HG03135 (cell line): ENCODE measurements around the gene REPIN1.

ENCODE experiments used
- ATAC-seq: cut with Tn5 transposase; IDR thresholded peaks from one replicate; pipeline ENCODE4 v1.9.1; 2021; ENCODE audit warnings: mild to moderate bottlenecking, moderate library complexity; ENCODE audit not compliant: unreplicated experiment

The REPIN1 gene

GRCh38 chr7:150388709-150389531, 20.3 kb downstream of the REPIN1 start:
- no peak for ATAC-seq

- ATAC-seq = no peak
These were observed 20.9 kb downstream of the REPIN1 start for GRCh38 chr7:150389532-150389816.

- ATAC-seq = no peak
These were observed 21.6 kb downstream of the REPIN1 start for GRCh38 chr7:150390205-150390604.

GRCh38 chr7:150393325-150393724, 24.7 kb downstream of the REPIN1 start:
- ATAC-seq = no peak

DNA sequence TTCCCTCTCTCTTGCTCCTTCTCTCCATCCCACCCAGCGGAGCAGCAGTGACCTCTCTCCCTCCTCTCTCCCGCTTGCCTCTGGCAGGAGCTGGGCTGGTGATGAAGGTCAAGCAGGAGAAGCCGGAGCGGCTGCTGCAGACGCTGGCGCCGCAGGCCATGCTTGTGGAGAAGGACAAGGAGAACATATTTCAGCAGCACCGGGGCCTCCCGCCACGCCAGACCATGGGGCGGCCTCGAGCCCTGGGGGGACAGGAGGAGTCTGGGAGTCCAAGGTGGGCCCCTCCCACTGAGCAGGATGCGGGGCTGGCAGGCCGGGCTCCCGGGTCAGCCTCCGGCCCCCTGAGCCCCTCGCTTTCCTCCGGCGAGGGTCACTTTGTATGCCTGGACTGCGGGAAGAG, 27.8 kb downstream of the REPIN1 start:
- no peak for ATAC-seq

- no peak for ATAC-seq
These were observed 28.2 kb downstream of the REPIN1 start for GRCh38 chr7:150396851-150397260.

- no peak for ATAC-seq
These were observed 28.9 kb downstream of the REPIN1 start for GRCh38 chr7:150397346-150398107.

- no peak for ATAC-seq
These were observed 29.7 kb downstream of the REPIN1 start for GRCh38 chr7:150398108-150398964.

DNA sequence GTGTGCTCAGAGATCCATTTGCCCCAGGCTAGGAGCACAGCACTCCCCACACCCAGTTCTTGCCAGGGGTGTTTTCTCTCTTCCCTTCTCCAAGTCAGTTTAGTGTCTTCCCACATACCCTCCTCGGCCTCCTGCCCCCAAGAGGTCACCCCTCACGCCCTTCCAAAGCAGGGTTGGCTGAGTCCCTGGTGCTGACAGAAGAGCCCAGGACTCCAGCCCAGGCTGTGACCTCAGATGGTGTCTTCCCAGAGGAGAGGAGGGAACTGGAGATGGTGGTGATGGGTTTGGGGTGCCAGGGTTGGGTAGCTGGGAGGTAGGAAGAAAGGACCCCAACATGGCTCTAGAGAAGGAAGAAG, 30.3 kb downstream of the REPIN1 start:
- ATAC-seq = no peak

- ATAC-seq = no peak
These were observed 30.9 kb downstream of the REPIN1 start for GRCh38 chr7:150399421-150400007.

DNA sequence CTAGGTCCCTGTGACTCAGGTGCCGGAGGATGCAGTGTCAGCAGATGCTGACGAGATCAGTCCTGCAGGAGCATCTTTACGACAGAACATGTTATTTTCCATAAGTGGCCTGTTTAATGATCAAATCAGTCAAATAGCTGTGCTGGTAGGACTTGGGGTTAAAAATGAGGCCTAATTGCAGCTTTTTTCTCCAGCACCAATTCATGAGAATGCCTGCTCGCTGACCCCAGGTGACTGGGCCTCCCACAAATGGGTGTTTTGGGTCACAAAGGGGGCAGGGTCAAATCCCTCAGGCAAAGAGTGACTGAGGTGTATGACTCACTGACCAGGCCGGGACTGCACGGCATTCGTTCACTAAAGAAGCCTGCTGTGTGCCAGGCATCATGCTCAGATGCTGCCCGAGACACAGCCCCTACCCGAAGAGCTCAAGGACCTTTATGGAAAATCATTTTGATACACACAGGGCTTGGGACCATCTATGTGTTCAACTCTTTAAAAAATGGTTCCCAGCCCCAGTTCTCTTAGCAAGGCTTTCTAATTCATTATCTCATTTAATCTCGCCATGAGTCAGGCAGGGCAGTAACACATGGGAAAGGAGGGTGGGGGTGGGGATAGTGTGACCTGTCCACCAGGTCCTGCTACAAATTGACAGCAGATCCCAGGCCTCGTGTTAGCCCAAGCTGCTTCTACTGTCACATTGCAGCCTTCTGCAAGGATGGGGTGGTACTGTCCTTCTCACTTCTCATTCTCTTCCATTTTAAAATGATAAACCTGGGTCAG, 31.6 kb downstream of the REPIN1 start:
- ATAC-seq = no peak

DNA sequence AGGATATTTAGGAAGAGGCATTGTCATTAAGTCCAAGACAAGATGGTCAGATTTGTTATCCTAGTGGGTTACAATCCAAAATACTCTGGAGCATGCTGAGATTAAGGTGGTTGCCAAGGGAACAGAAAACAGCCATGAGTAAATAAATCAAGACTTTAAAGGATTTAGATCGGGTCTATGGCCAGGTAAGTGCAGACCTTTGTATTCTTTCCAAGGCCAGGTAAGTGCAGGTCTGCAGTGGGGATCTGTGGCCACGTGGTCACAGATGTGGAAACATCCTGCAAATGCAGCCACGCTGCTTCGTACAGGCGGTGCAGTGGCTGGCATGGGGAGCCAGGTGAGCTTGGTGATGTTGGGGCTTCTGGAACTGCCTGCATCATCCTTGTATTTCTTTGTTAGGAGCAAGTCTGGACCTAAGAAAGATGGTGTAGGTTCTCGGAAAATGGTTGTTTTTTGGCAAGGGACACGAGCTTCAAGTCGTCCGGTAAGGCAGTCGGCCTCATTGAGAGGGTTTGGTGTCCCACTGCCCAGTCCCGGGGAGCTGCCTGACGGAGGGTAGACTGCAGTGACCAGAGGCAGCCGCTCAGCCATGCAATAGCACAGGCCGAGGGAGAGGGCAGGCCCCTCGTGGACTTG, 32.3 kb downstream of the REPIN1 start:
- ATAC-seq = no peak

GRCh38 chr7:150401424-150401790, 32.8 kb downstream of the REPIN1 start:
- no peak for ATAC-seq

GRCh38 chr7:150401861-150402631, 33.4 kb downstream of the REPIN1 start:
- no peak for ATAC-seq

DNA sequence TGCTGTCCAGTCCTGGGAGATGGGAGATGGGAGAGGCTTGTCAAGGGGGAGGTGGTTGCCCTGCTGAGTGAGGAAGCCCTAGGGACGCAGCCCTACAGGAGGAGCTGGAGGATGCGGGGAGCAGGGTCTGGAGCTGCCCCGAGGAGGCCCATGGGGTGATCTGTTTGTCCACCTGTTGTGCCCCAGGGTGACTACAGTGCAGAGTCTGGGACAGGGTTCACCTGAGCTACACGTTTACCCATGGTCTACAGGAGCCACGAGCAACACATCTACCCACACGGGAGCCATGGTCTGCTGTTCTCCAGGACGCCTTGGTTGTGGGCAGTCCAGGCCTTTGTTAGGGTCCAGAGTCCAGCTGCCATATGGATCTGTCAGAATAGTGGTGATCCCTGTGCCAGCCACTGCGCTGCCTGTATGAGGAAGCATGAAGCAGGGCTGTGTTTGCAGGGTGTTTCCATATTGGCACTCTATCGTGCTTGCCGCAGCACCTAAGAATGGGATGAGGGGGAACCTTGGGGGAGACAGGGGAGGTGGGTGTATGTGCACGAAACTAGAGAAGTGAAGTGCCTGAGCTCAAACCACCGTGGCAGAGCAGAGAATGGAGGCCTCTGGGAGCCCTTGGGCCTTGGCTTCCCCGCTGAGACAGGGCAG, 34.2 kb downstream of the REPIN1 start:
- no peak for ATAC-seq

DNA sequence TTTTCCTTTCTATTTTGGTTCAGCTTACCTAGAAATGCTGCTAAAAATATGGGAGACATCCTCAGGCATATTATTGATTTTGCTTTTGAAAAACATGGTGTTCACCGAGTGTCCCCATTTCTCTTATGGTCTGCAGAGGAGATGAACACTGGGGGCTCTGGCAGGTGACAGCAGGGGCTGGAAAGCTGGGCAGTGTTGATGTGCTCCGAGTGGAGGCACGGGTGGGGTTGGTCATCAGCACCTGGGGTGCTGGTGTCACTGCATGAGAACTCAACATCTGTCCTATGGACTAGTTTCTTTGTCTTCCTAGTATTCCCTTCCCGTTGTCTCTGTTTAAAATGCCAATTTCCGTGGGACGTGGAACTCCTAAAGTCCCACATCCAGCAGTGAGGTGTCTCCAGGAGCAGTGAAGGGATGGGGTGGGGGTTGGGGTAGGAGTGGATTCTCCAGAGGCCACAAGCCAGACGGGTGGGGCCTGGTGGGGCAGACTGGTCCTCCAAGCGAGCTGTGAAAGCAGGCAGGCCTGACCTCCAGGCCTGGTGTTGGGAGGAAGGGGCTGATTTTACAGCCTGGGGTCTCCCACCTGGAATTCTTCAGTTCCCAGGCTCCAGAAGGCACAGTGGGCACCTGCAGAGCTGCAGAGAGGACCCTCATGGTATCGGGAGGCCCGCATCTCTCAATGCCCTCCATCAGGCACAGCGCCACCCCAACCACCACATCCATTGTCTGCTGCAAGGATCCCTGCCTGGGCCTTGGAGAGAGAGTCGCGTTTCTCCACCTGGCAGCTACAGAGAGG, 35.0 kb downstream of the REPIN1 start:
- no peak for ATAC-seq

DNA sequence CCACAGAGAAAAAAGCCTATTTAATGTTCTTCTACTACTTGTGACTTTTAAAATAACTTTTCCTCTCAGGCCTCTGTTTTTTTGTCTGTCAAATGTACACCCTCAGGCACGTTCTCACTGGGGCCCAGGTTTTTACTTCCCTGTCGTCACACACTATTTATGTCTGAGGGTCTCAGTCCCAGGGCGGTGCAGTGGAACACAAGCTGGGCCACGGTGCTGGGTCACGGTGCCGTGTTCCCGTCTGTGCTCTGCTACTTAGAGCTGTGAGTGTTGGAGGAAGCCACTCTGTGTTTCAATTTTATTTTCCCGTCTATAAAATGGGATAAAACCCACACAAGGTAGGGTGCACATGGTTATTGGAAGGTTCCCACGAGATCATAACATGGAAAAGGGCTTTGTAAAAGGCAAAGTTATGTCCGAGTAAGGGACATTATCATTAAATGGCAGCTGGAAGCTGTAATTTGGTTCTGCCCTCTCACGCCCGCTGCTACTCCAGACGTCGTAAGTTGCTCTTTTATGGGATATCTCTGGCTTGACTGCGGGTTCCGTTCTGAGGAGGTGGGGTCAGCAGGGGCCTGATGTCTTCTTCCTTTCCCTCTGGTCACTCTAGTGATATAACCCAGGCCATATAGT, 35.7 kb downstream of the REPIN1 start:
- no peak for ATAC-seq
